UCSD-AML1 (cell line): ENCODE data around the gene TUBGCP3.
"Not testable (repeated sequence)": the region's sequence is repeated elsewhere in the genome, so short reads cannot be mapped to it uniquely, and the experiment has no call there.

ENCODE experiments used
- DNase-seq: peaks from one replicate; lab custom pipeline; 2025; ENCODE audit not compliant: unreplicated experiment; lab: John Stamatoyannopoulos, UW

The TUBGCP3 gene, protein sequence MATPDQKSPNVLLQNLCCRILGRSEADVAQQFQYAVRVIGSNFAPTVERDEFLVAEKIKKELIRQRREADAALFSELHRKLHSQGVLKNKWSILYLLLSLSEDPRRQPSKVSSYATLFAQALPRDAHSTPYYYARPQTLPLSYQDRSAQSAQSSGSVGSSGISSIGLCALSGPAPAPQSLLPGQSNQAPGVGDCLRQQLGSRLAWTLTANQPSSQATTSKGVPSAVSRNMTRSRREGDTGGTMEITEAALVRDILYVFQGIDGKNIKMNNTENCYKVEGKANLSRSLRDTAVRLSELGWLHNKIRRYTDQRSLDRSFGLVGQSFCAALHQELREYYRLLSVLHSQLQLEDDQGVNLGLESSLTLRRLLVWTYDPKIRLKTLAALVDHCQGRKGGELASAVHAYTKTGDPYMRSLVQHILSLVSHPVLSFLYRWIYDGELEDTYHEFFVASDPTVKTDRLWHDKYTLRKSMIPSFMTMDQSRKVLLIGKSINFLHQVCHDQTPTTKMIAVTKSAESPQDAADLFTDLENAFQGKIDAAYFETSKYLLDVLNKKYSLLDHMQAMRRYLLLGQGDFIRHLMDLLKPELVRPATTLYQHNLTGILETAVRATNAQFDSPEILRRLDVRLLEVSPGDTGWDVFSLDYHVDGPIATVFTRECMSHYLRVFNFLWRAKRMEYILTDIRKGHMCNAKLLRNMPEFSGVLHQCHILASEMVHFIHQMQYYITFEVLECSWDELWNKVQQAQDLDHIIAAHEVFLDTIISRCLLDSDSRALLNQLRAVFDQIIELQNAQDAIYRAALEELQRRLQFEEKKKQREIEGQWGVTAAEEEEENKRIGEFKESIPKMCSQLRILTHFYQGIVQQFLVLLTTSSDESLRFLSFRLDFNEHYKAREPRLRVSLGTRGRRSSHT

DNA sequence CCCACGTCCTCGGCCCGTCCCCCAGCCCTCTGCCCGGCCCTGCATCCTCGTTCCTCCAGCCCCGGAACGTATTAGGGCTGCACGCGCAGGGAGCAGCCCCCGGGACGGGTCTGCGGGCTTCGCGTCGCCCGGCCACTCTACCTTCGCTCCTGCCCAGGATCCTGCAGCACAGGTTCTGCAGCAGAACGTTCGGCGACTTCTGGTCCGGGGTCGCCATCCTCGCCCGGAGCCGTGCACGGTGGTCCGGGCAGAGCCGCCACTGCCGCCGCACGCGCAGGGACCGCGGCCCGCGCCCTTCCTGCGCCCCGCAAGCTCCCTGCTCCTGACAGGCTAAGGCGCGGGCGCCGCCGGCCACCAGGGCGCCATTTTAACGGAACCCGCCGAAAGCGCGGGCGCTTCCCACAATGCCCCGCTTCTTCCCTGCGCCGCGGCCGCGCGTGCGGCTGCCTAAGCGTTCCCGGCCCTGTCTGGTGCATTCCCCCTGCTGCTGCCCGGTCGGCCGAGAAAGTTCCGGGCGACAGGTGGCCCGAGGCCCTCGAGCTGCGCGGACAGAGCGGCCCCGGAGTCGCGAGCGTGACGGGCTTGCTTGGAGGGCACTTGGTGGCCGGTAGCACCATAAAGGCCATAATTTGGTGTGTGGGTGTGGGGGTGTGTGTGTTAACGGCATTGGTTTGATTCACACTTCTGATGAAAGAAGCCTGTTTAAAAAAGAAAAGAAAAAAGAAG is at the start of gene TUBGCP3:
Gene TUBGCP3, minus strand, starts transcription at position 390 of the 726 bp plus-strand sequence. Its CDS starts 173 bp downstream, at position 217.
- peak; percentile 86 for DNase-seq

DNA sequence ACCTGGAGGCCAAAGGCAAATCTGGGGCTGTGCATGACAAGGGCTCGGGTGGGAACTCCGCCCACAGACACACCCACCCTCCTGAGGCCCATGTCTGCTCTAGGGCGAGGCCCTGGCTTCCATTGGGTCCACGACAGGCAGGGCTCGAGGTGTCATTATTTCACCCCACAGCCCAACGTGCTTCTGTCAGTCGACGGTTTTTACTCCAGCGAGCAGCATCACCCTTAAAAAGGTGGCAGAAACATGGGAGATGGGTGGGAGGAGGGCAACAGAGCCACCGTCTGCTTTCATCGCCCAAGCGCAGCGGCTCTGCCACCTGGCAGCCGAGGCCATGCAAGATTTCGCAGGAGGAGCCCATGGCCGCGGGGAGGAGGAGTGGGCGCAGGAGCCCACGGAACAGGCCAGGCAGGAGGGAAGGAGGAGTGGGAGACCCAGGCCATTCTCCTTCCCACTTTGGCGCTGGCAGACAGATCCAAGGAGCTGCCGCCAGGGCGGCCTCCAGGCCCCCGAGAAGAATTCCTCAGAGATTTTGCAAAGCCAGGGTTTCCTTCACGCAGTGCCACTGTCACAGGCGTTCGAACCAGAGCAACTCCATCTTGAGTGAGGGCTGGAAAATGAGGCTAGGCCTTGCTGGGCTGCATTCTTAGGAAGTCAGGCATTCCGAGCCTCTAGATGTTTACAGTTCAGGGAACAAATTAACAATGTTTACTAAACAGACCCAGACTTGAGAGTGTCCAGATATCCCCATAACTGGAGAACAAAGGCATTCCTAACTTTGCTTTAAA is 49.3 kb upstream of the TUBGCP3 start:
- no peak for DNase-seq

DNA sequence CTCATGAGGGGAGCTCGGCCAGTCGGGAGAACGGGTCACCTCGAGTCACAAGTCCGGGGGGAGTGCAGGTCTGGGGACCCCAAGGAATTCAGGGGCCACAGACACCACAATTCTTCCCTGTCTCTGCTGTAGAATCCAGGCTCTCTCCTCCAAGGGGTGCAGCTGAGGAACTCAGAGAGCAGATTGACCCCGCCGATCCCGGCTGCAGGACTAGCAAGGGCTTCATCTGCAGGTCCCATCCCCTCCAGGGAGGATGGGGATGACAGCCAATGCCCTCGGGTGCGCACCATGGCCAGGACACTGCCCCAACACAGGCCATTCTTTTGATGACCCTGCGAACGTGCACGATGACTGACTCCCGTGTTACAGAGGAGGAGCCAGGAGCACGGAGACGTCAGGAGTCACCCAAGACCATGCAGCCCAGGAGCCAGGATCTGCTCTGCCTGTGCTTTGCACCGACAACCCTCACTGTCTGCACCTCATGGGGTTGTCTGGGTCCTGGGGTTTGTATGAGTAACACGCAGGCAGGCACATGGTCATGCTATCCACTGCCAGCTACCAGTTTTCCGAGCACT is 48.5 kb upstream of the TUBGCP3 start:
- no peak for DNase-seq

DNA sequence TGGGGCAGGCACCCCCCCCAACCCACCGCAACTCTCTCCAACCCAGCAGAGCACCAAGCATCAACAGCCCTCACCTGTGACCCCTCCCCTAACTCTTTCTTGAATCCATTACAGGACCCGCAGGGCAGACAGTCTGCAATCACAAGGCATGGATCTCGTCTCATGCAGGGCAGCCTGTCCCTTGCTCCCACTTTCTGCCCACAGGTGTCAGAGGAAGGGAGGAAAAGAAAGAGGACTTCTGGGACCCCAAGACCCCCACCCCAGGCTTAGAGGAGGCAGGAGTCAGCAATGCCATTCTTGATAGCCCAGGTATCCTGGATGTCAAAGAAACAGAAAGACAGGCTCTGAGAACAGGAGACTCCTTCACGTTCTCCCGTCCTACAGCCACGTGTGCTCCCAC is 47.4 kb upstream of the TUBGCP3 start:
- DNase-seq = no peak

DNA sequence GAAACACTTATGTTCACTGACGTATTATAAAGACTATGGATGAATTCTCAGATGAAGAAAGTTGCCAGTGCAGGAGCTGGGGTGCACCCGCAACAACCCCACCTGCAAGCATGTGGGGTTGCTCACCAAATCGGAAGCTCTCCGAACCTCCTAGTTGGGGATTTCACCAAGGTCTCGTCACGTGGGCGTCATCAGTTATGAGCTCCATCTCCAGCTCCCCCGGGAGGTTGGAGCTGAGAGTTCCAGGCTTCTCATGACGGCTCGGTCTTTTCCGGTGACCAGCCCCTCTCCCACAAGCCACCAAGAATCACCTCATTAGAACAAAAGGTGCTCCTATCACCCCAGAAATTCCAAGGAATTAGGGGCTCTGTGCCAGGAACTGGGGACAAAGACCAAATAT is 46.1 kb upstream of the TUBGCP3 start:
- no peak for DNase-seq

DNA sequence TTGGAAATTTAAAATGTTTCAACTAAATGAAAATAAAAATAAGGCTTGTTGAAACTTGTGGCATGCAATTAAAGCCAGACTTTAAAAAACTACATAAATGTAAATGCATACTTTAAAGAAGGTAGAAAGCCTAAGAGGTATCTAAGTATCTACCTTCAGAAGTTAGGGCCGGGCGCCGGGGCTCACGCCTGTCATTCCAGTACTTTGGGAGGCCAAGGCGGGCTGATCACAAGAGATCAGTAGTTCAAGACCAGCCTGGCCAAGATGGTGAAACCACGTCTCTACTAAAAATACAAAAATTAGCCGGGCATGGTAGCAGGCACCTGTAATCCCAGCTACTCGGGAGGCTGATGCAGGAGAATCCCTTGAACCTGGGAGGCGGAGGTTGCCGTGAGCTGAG is 42.3 kb upstream of the TUBGCP3 start:
- not testable (repeated sequence) for DNase-seq

DNA sequence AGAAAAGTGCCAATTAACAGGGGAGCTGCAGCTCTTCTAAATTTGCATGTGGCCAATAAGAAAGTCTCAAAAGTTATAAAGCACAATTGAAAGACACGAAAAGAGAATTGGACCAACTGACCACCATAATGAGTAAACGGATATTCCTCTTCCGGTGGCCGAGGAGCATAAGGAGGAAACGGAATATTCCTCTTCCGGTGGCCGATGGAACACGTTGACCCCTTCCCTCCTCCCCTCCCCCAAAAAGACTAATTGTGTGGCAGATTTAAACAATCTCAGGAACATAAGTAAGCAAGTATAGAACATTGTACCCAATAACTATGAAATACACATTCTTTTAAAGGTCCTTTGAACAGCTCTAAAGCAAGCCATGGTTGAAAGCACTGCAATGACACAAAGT is 41.2 kb upstream of the TUBGCP3 start:
- no peak for DNase-seq

DNA sequence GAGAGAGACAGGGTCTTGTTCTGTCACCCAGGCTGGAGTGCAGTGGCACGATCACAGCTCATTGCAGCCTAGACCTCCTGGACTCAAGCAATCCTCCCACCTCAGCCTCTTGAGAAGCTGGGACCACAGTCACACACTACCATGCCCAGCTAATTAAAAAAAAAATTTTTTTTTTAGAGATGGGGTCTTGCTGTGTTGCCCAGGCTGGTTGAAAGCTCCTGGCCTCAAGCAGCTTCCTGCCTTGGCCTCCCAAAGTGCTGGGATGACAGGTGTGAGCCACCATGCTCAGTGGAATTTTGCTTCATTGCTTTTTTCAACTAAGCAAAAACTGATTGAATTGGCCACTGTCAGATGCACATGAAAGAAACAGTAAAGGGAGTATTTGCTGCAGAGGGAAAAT is 39.7 kb upstream of the TUBGCP3 start:
- DNase-seq = not testable (repeated sequence)

DNA sequence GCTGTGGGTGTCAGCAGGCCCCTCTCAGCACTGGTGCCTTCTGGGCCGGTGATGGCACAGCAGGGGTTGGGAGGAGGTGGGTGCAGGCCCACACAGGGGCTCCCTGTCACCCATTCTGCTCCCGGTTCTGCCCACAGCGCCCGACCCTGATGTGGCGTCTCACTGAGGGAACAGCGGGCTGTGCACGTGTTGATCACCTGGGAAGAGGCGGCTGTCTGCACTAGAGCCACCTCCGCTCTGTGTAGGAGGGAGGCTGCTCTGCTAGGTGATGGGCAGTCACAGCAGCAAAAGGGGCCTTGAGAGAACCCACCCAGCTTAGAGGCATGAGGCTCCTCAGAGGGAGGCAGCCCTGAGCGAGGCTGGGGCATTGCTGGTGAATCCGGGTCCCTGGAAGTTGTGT is 39.2 kb upstream of the TUBGCP3 start:
- DNase-seq = no peak

DNA sequence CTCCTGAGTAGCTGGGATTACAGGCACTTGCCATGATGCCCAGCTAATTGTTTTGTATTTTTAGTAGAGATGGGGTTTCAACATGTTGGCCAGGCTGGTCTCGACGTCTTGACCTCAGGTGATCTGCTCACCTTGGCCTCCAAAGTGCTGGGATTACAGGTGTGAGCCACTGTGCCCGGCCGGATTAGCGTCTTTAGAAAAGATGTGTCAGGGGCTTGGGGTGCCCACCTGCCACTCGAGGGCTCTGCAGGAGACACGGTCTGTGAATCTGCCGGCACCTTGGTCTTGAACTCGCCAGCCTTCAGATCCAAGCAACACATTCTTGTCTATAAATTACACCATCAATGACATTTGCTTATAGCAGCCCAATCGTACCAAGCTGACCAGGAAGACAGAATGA is 38.8 kb upstream of the TUBGCP3 start:
- DNase-seq = no peak

DNA sequence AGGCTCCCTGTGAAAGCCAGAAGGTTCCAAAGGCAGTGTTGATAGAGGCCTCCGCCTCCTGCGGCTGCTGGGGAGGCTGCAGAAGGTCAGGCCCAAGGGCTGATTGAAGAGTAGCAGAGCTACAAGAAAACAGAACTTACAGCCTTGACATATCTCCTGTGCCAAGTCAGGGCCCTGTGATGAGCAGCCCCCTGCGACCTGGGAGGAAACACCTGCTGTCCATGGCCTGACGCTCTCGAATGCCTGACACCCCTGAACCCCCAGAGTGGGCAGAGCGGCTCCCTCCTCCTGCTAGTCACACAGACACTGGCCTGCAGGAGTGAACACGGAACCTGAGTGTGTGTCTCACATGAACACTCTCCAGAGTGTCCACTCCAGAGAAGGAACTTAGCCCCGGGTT is 38.2 kb upstream of the TUBGCP3 start:
- no peak for DNase-seq

DNA sequence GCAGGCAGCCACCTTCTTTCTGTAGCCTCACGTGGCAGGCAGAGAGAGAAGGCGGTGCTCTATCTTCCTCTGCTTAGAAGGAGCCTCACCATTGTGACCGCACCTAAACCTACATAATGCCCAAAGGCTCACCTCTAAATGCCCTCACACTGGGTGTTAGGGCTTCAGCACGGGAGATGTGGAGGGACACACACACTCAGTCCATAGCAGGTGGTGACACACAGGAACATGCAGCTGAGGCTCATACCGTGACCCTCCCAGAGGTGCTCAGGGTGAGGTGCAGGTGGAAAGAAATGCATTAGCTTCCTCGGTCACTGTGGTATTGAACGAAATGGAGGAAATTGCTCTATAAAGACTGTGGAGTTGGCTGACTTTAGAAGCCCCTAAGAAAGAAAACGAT is 37.7 kb upstream of the TUBGCP3 start:
- DNase-seq = no peak

DNA sequence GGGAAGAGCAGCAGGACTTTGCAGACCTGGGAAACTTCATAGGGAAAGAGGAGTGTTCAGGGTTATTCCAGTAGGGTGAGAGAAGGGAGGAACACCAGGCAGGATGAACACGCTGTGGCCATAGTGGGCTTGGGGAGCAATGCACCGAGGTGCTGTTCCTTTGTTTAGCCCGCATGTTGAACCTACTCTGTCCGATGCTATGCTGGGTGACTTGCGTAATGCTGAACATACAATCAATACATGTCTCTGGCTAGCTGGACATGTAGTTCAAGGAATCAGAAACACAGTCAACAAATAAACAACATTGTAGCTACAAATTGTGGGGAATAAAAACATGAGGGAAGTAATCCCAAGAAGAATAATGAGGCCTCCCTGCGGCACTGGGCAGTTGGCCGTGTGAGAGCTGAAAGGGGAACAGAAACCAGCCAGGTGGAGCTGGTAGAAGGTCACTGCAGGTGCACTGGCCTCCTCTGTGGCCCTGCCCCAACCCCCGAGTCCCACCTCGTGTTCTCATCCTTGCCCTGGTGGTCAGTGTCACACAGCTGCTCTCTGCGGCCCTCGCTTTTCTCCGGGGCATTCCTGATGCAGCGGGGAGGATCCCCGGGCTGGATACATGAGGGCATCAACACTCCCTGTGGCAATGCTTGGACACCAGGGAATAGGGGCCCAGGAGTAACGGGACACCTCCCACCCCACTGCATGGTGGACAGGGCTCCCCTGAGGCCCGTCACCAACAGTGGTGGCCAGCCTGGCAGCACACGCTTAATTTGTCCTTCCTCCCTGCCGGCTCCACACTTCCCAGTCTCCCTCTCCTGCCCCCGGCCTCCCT is 36.9 kb upstream of the TUBGCP3 start:
- DNase-seq = no peak

DNA sequence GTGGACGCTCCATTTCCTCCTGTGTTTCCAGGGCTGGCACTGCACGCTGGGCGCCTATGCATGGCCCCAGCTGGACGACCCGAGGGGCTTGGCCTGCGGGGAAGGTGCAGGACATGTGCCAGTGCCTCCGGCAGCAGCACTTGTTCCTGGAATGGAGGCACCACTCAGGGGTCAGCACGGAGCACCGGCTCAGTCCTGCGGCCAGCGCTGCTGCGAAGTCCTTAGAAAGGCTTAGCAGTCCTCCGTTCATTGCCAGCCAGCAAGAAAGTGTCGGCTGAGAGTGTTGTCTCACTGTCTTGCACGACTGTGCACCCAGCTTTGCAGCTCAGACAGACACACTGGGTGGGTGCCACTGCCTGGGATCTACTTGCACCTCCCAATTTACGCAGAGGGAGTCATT is 36.1 kb upstream of the TUBGCP3 start:
- DNase-seq = no peak

DNA sequence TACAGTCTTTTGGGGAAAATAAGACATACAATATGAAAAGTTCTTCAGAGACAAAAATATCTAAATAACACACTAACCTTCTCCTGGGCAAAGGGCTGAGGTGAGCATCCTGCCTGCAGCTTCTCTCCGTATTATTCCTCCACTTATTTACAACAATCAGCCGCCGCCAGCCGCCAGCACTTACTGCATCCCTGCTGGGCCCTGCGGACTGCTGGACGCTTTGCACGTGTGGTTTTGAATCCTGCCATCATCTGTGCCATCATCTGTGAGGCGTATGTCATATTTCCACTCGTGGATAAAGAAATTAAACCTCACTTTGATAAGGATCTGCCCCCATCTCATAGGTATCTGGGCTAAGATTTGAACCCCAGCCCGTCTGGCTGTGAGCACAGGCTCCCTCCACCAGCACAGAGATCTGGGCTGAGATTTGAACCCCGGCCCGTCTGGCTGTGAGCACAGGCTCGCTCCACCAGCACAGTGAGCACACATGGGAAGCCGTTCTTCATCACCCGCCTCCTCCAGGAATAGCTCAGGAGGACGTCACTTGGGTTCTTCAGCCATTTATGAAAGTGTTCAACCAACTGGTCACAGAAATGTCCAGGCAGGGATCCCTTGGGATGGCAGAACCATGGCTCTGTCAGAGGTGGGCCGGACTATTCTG is 35.2 kb upstream of the TUBGCP3 start:
- DNase-seq = no peak

DNA sequence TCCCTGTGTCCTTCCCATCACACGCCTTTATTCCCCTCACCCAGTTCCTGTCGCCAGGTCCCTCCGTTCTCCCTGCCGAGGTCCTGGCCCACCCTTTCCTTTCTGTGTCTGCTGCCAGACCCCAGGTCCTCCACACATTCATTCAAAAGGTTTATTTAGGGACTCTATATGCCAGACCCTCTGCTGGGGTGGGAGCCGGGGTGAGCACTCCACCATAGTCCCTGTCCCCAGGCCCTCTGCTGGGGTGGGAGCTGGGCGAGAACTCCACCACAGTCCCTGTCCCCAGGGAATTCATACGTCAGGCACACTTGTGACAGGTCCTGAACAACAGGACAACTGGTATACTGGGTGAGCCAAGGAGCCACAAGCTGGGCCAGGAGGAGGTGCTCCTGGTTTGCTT is 34.4 kb upstream of the TUBGCP3 start:
- DNase-seq = no peak

DNA sequence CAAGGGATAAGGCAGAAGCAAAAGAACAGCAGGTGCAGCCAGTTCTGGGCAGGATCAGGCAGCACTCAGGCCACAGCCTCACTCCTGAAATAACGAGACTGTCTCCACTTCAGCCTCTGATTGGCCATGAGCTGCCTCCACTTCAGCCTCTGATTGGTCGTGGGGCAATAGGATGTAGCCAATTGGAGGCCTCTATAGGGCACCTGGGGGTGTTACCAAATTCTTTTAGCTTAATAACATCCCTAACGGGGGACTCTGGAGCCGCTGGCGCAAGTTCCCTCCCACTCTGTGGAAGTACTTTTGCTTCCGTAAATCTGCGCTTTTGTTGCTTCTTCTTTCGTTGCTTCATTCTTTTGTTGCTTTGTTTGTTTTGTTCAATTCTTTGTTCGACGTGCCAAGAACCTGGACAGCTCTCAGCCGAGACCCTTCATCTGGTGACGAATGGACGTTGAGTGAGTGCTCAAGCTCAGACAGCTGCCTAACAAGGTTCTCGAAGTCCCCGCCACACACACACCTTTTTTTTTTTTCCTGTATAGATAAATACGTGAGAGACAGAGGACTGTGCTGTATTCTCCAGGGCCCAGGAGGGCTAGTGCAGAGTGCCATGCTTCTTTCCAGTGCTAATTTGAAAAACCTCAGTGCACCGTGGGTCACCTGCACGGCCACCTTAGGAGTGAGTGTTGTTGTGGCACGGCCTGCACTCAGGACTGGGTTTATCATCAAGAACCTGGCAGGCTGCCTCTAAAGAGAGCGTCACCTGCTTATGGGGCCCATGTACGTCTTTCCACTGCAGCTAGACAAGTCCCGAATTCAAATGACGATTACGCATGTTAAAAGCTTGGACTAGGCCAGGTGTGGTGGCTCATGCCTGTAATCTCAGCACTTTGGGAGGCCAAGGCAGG is 32.0 kb upstream of the TUBGCP3 start:
- DNase-seq = no peak

DNA sequence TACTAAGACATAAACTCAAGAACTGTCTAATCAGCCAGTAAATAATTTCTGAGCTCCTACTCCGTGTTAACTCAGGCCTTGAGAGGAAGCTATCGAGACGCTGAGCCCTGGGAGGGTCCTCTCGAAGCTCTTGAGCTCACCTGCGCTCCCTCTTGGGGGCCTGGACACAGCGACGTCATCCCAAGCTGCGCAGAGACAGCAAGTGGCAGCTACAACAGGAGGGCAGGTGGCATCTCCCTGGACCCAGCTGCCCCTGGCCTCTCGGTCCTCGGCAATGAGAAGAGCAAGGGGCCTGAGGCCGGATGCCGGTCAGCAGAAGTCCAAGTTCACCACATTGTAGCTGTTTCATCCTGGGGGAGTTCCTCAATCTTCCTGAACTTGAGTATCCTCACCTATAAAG is 30.5 kb upstream of the TUBGCP3 start:
- no peak for DNase-seq
